GM10266 (cell line): ENCODE measurements around the gene AP4M1.
A peak's percentile ranks its signal among the peaks of the same experiment; 100 is the strongest.

ENCODE experiments used
- DNase-seq: peaks from one replicate; pipeline ENCODE4 v3.0.0; 2012; ENCODE audit errors: extremely low spot score
- CTCF ChIP-seq: IDR thresholded peaks from 2 replicates; pipeline ENCODE4 v1.5.1; 2012; ENCODE audit warnings: mild to moderate bottlenecking, low read depth; ENCODE audit not compliant: control insufficient read depth, insufficient read depth; ENCODE audit errors: missing control alignments

AP4M1 gene

GRCh38 chr7:100075418-100075817 is 26.0 kb upstream of the AP4M1 start:
- no peak for TF ChIP-seq CTCF
- DNase-seq: no peak

GRCh38 chr7:100077205-100077604 is 24.2 kb upstream of the AP4M1 start:
- TF ChIP-seq CTCF: no peak
- DNase-seq: no peak

GRCh38 chr7:100079024-100079560 is 22.4 kb upstream of the AP4M1 start:
- DNase-seq: no peak
- TF ChIP-seq CTCF: no peak

GRCh38 chr7:100080907-100081534 is 20.4 kb upstream of the AP4M1 start:
- TF ChIP-seq CTCF: no peak
- DNase-seq: no peak

GRCh38 chr7:100081535-100082102 is 19.8 kb upstream of the AP4M1 start, which contains the start of gene ZNF3:
Gene ZNF3 (minus strand): TSS chr7:100081723. CDS start chr7:100077357, 4,366 bp downstream.
- TF ChIP-seq CTCF: peak; percentile 96
- peak; percentile 95 for DNase-seq

GRCh38 chr7:100082978-100083377 is 18.5 kb upstream of the AP4M1 start:
- no peak for DNase-seq
- no peak for TF ChIP-seq CTCF

GRCh38 chr7:100085515-100085914 is 15.9 kb upstream of the AP4M1 start:
- no peak for DNase-seq
- no peak for TF ChIP-seq CTCF
